HepG2 (cell line): Measurements from ENCODE around the gene FAM221B. TPM values are rescaled to one million over a fixed set of nuclear protein-coding genes. Genes with fewer than 3 reads are reported as not detected.

Experiments used
- AGO2 ChIP-seq: fragments of 200-400 bp; formaldehyde crosslinking; optimal IDR thresholded peaks from 2 replicates; pipeline ENCODE3; 2017; ENCODE audit warnings: mild to moderate bottlenecking, low read depth, low read length, moderate library complexity
- ARID5B ChIP-seq: IDR thresholded peaks from 2 replicates; pipeline ENCODE4 v1.4.0; 2020; ENCODE audit warnings: mild to moderate bottlenecking, missing genetic modification reagents
- EED ChIP-seq: sonication (generic); formaldehyde crosslinking; IDR thresholded peaks from 2 replicates; pipeline ENCODE4 v1.5.0; 2020; ENCODE audit warnings: mild to moderate bottlenecking, missing genetic modification reagents
- GMEB1 ChIP-seq: sonication (generic); formaldehyde crosslinking; IDR thresholded peaks from 2 replicates; pipeline ENCODE4 v1.5.1; 2020; ENCODE audit warnings: missing genetic modification reagents, mild to moderate bottlenecking, borderline replicate concordance
- HCFC1 ChIP-seq: fragments of 150-350 bp; IDR thresholded peaks from 2 replicates; pipeline ENCODE4 v1.6.1; 2014; ENCODE audit warnings: low read depth, low read length
- MTERF4 ChIP-seq: sonication (generic); formaldehyde crosslinking; IDR thresholded peaks from 2 replicates; pipeline ENCODE4 v1.8.0; 2023; ENCODE audit warnings: mild to moderate bottlenecking, missing genetic modification reagents
- PCBP1 ChIP-seq: fragments of 200-400 bp; formaldehyde crosslinking; IDR thresholded peaks from 2 replicates; pipeline ENCODE4 v1.6.1; 2017; ENCODE audit warnings: mild to moderate bottlenecking, low read depth, low read length, borderline replicate concordance
- SRSF4 ChIP-seq: fragments of 200-400 bp; formaldehyde crosslinking; IDR thresholded peaks from one replicate; pipeline ENCODE4 v1.6.1; 2018; ENCODE audit warnings: mild to moderate bottlenecking, low read depth, low read length, moderate library complexity; ENCODE audit not compliant: poor library complexity, severe bottlenecking
- TBX3 ChIP-seq: fragments of 450-650 bp; IDR thresholded peaks from 2 replicates; pipeline ENCODE4 v1.6.1; 2017; ENCODE audit warnings: antibody characterized with exemption, mild to moderate bottlenecking, inconsistent platforms, borderline replicate concordance
- ZBTB43 ChIP-seq: sonication (generic); formaldehyde crosslinking; conservative IDR thresholded peaks from 2 replicates; pipeline ENCODE4 v1.4.0; 2020; ENCODE audit warnings: missing genetic modification reagents
- ZNF263 ChIP-seq: sonication (generic); formaldehyde crosslinking; IDR thresholded peaks from 2 replicates; pipeline ENCODE4 v1.4.0; 2020; ENCODE audit warnings: missing genetic modification reagents
- ZNF350 ChIP-seq: sonication (generic); formaldehyde crosslinking; IDR thresholded peaks from 2 replicates; pipeline ENCODE4 v1.4.0; 2020; ENCODE audit warnings: mild to moderate bottlenecking, low read depth, missing genetic modification reagents, borderline replicate concordance
- ZNF446 ChIP-seq: sonication (generic); formaldehyde crosslinking; IDR thresholded peaks from 2 replicates; pipeline ENCODE4 v1.5.0; 2020; ENCODE audit warnings: mild to moderate bottlenecking, missing genetic modification reagents
- ZNF761 ChIP-seq: sonication (generic); formaldehyde crosslinking; conservative IDR thresholded peaks from 2 replicates; pipeline ENCODE4 v1.4.0; 2020; ENCODE audit warnings: mild to moderate bottlenecking, missing genetic modification reagents
- ZNF768 ChIP-seq: sonication (generic); formaldehyde crosslinking; IDR thresholded peaks from 2 replicates; pipeline ENCODE4 v1.4.0; 2020; ENCODE audit warnings: missing genetic modification reagents
- polyA plus RNA-seq, 8 experiments: library from polyadenylated mRNA; depleted of rRNA in 3 of 8; stranded (reverse) in 7 of 8; unstranded in 1 of 8; fragments of >200 nt; fragmentation: Illumina TruSeq in 4 of 8; extraction: Trizol in 4 of 8; gene quantifications; 2 replicates each; pipeline versions ENCODE4 v1.2.1 to v1.2.3, GENCODE V29; 2011 to 2016; ENCODE audit warnings: low read depth in 4 of 8, missing spikeins in 1 of 8, mixed read lengths in 1 of 8; ENCODE audit not compliant: insufficient read depth in 1 of 8
- total RNA-seq, 5 experiments: library from RNA; depleted of rRNA; stranded (reverse); fragments of >200 nt; fragmentation: Illumina TruSeq; extraction: Trizol; gene quantifications; 2 replicates each; pipeline ENCODE4 v1.2.3, GENCODE V29; 2016; ENCODE audit warnings: low read depth in 1 of 5

FAM221B gene
- total and polyA plus RNA-seq, 2 of the 13 experiments (the other 11 are each of a cell fraction or from before 2014, with no cell fraction given), result not detected

DNA sequence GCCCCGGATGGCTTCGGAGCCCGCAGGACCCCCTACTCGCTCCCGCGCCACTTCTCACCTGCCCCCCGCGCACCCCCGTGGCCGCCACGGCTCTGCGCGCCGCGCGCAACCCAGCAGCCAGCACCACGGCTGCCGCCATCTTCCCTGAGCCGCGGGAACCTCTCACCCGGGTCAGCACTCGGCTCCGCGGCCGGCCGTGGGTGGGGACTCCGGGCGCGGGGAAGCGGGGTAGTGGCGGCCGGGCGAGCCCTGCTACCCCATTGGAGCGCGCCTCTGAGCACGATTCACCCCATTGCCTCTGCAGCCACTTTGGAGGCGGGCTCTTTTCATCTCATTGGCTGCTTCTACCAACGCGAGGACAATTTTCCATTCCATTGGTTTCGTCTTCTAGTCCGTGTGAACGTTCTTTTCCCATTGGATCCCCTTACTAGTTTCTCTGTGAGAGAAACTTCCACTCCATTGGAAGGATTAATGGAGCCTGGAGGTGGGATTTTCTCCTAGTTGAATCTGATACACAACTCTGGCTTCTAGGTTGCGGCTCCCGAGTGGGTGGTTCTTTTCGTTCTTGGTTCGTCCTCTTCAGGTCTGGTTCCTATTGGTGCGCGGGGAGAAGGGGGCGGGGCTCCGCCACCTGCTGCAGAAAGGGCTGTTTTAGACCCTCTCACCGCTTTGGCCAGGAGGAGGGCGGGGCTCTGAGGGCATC lies 13.5 kb downstream of the FAM221B start, which contains the start of gene HINT2 (continued):
- TF ChIP-seq ARID5B (CRISPR knock-in tag) (no peak), ZBTB43 (CRISPR knock-in tag) (0 out of 2 replicates have a peak, but pooled peaks have one; percentile 64), ZNF768 (CRISPR knock-in tag) (peak; percentile 82; the same call in 1 of the 2 replicates), ZNF761 (no peak), MTERF4 (CRISPR knock-in tag) (0 out of 2 replicates have a peak, but pooled peaks have one; percentile 18), AGO2 (peak; percentile 89), GMEB1 (CRISPR knock-in tag) (0 out of 2 replicates have a peak, but pooled peaks have one; percentile 10), EED (no peak), ZNF446 (CRISPR knock-in tag) (no peak), SRSF4 (peak; percentile 82), ZNF263 (peak; percentile 50; the same call in 1 of the 2 replicates), ZNF350 (no peak), TBX3 (peak; percentile 67; the same call in 1 of the 2 replicates), HCFC1 (no peak), PCBP1 (no peak)
